Measurements from ENCODE around the gene FBXO48.
"Not testable (repeated sequence)": the region's sequence is repeated elsewhere in the genome, so short reads cannot be mapped to it uniquely, and the experiment has no call there.

Gene FBXO48

GRCh38 chr2:68467077-68467960, at the start of gene FBXO48, which contains the start of gene APLF:
FBXO48 (minus strand) TSS chr2:68467294; CDS start chr2:68465145, 2,149 bp downstream.
APLF (plus strand) TSS chr2:68467585; CDS start chr2:68467732, 147 bp downstream.
- DNase-seq (ENCODE audit: low spot score): peak; percentile 99

DNA sequence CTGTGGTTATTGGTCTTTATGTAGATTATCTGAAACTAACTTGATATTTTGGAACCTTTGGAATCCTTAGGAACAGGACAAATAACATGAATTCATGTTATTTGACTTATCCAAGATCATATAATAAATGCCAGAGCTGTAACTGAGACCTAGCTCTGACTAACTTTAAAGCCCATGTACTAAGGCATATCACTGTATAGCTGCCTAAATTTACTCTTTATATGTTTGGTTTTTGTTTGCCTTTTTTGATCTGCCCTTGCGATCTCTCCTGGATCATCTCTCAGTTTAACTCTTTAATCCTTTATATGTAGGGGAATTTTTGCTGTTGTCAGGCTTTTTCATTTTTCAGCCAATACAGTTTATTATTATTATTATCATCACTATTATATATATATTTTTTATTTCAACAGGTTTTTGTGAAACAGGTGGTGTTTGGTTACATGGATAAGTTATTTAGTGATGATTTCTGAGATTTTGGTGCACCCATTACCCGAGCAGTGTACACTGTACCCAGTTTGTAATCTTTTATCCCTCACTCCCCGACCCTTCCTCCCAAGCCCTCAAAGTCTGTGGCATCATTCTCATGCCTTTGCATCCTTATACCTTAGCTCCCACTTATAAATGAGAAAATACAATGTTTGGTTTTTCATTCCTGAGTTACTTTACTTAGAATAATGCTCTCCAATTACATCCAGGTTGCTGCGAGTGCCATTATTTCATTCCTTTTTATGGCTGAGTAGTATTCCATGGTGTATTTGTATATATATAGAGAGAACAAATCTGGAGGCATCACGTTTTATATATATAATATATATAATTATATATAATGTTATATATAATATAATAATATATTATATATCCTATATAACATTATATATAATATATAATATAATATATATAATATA, 49.2 kb upstream of the FBXO48 start:
- no peak for DNase-seq (ENCODE audit: low spot score)

DNA sequence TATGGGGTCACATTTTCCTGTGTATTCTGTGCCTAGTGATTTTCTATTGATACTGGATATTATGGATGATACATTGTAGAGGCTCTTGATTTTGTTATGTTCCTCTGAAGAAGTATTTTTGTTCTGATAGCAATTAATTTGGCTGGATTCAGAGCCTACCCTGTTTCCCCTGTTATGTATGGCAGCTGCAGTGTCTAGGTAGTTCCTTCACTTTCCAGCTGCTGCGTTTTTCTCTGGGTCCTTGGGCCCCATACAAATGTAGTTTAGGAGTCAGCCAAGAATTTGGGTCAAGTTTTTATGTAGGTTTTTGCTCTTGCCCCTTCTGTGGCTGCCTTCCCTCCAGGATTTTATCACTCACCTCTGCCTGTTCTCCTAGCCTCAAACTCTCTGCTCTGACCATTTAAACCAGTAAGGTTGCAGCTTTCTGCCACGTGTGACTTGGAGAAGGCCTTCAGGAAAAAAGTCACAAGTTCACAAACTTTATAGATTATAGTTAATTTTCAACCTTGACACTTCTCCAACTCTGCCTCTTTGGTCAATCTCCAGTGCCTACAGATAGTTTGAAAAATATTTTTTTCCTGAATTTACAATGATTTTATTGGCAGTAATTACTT, 47.3 kb upstream of the FBXO48 start:
- no peak for DNase-seq (ENCODE audit: low spot score)

- no peak for DNase-seq (ENCODE audit: low spot score)
These were observed 45.9 kb upstream of the FBXO48 start for GRCh38 chr2:68512966-68513365.

- no peak for DNase-seq (ENCODE audit: low spot score)
These were observed 45.2 kb upstream of the FBXO48 start for GRCh38 chr2:68512326-68512725.

DNA sequence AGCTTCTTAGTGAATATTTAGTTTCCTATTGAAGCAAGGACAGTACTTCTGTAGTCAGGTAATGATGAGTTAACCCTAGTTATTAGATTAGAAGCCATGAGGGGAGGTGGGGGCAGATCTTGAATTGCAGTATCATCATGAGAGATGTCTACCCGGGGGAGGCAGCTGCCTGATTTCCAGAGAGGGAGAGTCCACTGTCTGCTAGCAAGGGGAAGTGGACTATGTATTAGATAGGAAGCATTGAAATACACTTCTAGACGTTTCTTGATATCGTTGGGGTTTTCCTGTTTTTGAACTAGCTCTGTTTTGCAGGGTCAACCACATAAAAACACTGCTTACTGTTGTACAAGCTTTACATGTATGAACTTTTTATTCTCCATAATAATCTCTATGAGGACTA, 39.1 kb upstream of the FBXO48 start:
- DNase-seq (ENCODE audit: low spot score): no peak

GRCh38 chr2:68505603-68506159, 38.6 kb upstream of the FBXO48 start:
- DNase-seq (ENCODE audit: low spot score): no peak

DNA sequence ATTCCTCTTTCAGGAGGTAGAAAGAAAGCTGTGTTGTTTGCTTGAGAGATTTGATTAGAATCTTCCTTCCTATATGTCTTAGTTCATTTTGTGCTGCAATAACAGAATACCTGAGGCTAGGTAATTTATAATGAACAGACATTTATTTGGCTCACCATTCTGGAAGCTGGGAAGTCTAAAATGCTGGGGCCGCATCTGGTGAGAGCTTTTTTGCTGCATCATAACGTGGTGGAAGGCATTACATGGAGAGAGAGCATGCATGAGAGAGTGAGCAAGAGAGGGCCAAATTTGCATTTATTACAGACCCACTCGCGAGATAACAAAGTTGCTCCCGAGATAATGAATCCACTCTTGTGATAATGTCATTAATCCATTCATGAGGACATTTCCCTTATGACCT, 34.7 kb upstream of the FBXO48 start:
- no peak for DNase-seq (ENCODE audit: low spot score)

DNA sequence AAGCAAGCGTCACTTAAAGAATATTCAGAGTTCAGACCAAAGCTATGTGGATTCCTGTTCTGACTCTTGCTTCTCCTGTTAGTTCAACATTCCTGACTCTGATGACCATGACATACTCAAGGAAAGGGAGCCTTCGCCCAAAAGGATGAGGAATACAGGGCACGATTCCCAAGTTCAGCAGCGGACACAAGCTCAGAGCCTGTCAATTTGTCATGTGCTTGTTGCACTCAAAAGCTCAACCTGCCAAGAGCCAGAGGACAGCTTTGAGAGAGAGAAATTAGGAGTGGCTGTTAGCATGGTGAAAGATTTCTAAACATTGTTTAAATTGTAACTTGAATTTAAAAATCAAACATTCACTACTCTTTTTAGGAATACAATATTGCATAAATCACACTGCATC, 33.6 kb upstream of the FBXO48 start:
- DNase-seq (ENCODE audit: low spot score): no peak

- no peak for DNase-seq (ENCODE audit: low spot score)
These were observed 32.0 kb upstream of the FBXO48 start for GRCh38 chr2:68499133-68499532.

- DNase-seq (ENCODE audit: low spot score): no peak
These were observed 24.5 kb upstream of the FBXO48 start for GRCh38 chr2:68491582-68491981.

- no peak for DNase-seq (ENCODE audit: low spot score)
These were observed 22.2 kb upstream of the FBXO48 start for GRCh38 chr2:68489282-68489681.

- not testable (repeated sequence) for DNase-seq (ENCODE audit: low spot score)
These were observed 21.5 kb upstream of the FBXO48 start for GRCh38 chr2:68488605-68489004.

DNA sequence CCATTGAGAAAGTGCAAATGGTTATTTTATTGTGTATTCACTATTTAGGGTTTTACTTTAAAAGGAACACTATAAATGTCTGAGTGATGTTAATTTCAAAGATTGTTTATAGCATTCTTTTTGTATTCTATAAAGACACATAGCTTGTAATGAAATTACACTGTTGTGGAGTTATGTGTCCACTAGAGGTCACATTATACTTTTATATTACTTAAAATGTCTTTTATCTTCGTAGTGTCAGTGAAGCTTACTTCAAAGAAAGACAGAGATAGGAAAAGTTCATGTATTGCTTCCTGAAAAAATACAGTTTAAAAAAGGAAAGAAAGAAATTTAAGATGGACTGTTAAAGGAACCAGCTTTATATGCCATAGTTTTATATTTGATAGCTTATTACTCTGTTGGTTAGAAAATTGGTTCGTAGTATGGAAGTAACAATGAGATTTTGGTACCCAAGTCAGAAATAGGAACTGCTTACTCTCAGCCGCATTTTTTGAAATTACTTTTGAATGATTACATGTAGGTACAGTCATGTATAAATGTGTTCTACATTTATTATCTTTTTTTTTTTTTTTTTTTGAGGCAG, 20.8 kb upstream of the FBXO48 start:
- peak; percentile 27 for DNase-seq (ENCODE audit: low spot score)

DNA sequence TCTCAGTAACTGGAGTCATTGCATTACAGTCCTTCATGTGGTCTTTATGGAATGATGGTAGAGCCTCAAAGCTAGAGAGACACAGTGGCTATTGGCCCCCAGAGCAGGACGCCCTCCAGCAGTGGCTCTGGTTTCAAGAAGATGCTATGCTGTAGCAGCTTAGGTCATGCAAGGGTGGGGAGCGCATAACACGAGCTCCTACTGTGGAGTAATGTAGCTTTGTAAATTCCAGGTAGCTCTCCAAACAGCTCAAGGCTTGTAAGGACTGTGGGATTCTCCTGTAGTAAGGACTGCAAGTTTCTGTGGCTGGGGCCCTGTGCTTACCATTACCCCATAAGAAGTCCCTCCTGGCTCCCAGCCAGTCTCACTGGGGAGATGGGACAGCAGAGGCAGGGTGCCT, 15.9 kb upstream of the FBXO48 start:
- no peak for DNase-seq (ENCODE audit: low spot score)

GRCh38 chr2:68482296-68482820, 15.3 kb upstream of the FBXO48 start:
- no peak for DNase-seq (ENCODE audit: low spot score)

DNA sequence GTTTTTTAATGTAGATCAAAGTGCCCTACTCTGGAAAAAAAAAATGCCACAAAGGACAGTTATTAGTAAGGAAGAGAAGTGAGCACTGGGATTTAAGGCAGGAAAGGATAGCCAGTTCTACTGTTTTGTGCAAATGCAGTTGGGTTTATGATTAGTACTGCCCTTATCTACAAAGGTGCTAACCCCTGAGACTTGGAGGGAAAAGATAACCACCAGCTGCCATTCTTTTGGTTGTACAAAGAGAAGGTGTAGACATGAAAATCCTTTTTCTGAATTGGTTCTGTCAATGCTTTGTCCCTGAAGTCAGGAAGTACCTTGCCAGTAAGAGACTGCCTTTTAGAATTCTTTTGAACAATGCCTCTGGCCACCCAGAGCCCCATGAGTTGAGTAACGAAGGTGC, 11.6 kb upstream of the FBXO48 start:
- DNase-seq (ENCODE audit: low spot score): no peak

GRCh38 chr2:68476454-68476853, 9.4 kb upstream of the FBXO48 start:
- DNase-seq (ENCODE audit: low spot score): no peak

DNA sequence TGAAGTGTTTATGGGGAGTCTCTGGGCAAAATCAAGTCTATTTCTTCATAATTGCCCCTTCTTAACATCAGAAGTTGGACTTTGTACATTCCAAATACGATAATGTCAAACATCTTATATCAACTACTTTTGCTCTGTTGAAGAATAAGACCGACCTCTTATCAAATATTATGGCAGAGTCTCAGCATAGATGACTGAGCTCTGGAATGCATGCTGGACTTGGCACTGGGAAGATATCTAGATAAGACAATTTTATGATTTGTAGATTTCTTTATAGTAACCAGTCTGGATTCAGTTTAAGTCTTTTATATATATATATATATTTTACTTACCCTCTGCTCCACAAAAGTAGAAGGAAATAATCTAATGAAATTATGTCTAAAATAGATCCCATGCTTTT, 8.5 kb upstream of the FBXO48 start:
- DNase-seq (ENCODE audit: low spot score): no peak

- no peak for DNase-seq (ENCODE audit: low spot score)
These were observed 8.0 kb upstream of the FBXO48 start for GRCh38 chr2:68475110-68475509.

DNA sequence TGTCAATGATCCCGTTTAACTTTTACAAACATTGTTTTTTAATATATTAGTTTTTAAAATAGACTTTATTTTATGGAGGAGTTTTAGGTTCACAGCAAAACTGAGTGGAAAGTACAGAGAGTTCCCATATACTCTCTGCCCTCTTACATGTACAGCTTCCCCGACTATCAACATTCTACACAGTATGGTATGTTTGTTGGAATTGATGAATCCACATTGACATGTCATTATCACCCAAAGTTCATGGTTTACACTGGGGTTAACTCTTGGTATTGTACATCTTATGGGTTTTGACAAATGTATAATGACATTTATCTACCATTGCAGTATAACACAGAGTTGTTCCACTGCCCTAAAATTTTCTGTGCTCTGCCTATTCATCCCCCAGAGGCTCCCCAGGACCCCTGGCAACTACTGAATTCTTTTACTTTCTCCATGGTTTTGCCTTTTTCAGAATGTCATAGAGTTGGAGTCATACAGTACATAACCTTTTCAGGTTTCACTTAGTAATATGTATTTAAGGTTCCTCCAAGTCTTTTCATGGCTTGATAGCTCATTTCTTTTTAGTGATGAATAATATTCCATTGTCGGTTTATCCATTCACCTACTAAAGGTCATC, 5.8 kb upstream of the FBXO48 start:
- no peak for DNase-seq (ENCODE audit: low spot score)

All from kidney capillary endothelial cell (primary cell).